Thoracic aorta (tissue), 2 donors: ENCODE measurements around the gene BPI. TPM values are rescaled to one million over a fixed set of nuclear protein-coding genes. Genes with fewer than 3 reads are reported as not detected.

Experiments used
- ATAC-seq: fragments of 150-250 bp; one replicate; pipeline ENCODE4 v1.8.0; 2017; ENCODE audit warnings: low read depth; ENCODE audit not compliant: insufficient number of reproducible peaks, low FRiP score
- DNase-seq: peaks from one replicate; pipeline ENCODE4 v3.0.0-alpha.2; 2020; ENCODE audit warnings: low spot score
- H3K27ac ChIP-seq, 2 donors: fragments of 200-600 bp; sonication (generic); 1 replicate in 1 of 2; 2 replicates in 1 of 2; pipeline ENCODE4 v1.5.1; 2016; ENCODE audit warnings: mild to moderate bottlenecking in 2 of 2, moderate library complexity in 2 of 2
- H3K27me3 ChIP-seq: fragments of 200-600 bp; sonication (generic); replicated peaks from 2 replicates; pipeline ENCODE4 v1.6.0; 2016; ENCODE audit warnings: mild to moderate bottlenecking; ENCODE audit not compliant: insufficient read depth
- H3K36me3 ChIP-seq: fragments of 200-600 bp; sonication (generic); one replicate; pipeline ENCODE4 v1.5.1; 2016
- H3K4me1 ChIP-seq, 2 donors: fragments of 200-600 bp; sonication (generic); 1 replicate in 1 of 2; 2 replicates in 1 of 2; pipeline versions ENCODE4 v1.5.1 to v1.6.0; 2016; ENCODE audit warnings: low read depth in 2 of 2, mild to moderate bottlenecking in 1 of 2; ENCODE audit not compliant: control insufficient read depth in 1 of 2
- H3K4me3 ChIP-seq: fragments of 200-600 bp; sonication (generic); 2 replicates; pipeline ENCODE4 v1.5.1; 2016; ENCODE audit warnings: mild to moderate bottlenecking
- H3K9me3 ChIP-seq: fragments of 200-600 bp; sonication (generic); 2 replicates; pipeline ENCODE4 v1.5.1; 2016
- total RNA-seq, 2 donors: library from RNA; depleted of rRNA; stranded (reverse); fragments of >200 nt; gene quantifications; one replicate each; pipeline versions ENCODE4 v1.1.0 to v1.2.3, GENCODE V29; 2016
- TF ChIP-seq, protein P1 (sequence below): fragments of 200-600 bp; sonication (generic); IDR thresholded peaks from one replicate; pipeline ENCODE4 v1.5.1; 2019; ENCODE audit warnings: antibody characterized with exemption

Gene BPI
- total RNA-seq, 2 donors from 2014 or later: 0.35 to 4.1 TPM

DNA sequence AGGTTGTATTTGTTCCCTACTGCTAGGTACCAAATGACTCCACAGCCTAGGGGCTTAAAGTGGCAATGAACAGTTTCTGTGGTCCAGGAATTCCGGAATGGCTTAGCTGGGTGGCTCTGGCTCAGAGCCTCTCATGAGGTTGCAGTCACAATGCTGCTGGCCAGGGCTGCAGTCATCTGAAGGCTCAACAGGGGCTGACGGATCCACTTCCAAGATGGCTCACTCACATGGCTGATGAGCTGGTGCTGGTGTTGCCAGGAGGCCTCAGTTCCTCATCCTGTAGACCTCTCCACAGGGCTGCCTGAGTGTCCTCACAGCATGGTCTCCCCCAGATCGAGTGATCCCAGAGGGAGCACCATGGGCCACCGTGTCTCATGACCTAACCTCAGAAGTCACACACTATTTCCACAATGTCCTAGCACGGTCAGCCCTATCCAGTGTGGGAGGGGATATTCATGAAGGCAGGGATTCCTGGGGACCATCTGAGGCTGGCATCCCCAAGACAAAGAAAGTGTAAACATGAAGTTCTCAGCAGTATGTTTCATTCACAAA is 19.0 kb upstream of the BPI start:
- TF ChIP-seq, protein P1, sequence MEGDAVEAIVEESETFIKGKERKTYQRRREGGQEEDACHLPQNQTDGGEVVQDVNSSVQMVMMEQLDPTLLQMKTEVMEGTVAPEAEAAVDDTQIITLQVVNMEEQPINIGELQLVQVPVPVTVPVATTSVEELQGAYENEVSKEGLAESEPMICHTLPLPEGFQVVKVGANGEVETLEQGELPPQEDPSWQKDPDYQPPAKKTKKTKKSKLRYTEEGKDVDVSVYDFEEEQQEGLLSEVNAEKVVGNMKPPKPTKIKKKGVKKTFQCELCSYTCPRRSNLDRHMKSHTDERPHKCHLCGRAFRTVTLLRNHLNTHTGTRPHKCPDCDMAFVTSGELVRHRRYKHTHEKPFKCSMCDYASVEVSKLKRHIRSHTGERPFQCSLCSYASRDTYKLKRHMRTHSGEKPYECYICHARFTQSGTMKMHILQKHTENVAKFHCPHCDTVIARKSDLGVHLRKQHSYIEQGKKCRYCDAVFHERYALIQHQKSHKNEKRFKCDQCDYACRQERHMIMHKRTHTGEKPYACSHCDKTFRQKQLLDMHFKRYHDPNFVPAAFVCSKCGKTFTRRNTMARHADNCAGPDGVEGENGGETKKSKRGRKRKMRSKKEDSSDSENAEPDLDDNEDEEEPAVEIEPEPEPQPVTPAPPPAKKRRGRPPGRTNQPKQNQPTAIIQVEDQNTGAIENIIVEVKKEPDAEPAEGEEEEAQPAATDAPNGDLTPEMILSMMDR: no peak

DNA sequence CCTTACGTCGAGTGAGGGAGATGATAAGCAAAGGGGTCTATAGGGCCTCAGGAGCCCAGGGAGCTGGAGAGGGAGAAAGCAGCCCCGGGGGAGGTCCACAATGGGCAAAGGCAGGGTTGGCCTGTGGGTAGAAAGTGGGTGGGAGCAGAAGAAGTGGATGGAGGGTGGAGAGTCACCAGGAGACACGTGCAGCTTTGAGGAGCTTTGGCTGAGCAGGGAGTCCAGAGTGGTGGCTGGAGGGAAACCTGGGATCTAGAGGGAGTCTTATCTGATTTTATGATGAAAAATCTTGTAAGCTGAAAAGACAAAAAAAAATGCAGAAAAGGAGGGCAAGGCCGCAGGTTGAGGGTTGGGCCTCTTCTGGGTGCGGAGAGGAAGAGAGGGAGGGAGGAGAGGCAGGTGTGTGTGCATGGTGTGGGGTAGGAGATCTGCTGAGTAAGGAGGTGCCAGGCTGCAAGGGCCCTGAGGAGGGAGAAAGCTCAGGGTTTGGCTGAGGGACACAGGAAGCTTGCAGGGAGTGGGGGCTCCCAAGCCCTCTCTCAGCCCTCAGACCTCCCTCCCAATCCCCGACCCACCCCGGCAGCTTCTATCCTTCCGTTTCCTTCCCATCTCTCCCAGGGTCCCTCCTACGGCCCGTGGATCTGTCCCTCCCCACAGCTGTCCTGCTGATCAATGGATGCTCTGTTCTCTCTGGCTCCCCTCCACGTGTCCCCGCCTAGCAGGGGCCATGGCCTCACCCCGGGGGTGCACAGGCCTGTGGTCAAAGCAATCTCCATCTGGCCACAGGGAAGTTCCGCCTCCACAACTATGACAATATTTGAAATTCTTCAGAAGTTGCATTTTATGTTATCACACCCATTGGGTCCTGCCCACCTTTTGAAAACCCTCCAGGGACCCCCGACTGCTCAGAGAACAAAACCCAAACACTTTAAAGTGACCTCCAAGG is 17.1 kb upstream of the BPI start:
- no peaks in the 10 kb centered on the region for H3K36me3 ChIP-seq
- no peaks in the 10 kb centered on the region for H3K27me3 ChIP-seq
- no peaks in the 10 kb centered on the region for H3K9me3 ChIP-seq
- no peak for ATAC-seq
- peaks cover 0 to 10% of the 10 kb centered on the region in 2 donors for H3K4me1 ChIP-seq
- no peak overlapping the region for H3K27ac ChIP-seq
- TF ChIP-seq, protein P1: no peak
- no peak overlapping the region for H3K4me3 ChIP-seq
- no peak for DNase-seq

More for the DNA sequence above, 19.0 kb upstream of the BPI start:
- Histone ChIP-seq H3K36me3 (no peaks in the 10 kb centered on the region), H3K27ac (no peak overlapping the region), H3K4me3 (no peak overlapping the region), H3K9me3 (no peaks in the 10 kb centered on the region), H3K27me3 (no peaks in the 10 kb centered on the region), H3K4me1 (peaks cover 0 to 7% of the 10 kb centered on the region in 2 donors)
- ATAC-seq: no peak
- no peak for DNase-seq

DNA sequence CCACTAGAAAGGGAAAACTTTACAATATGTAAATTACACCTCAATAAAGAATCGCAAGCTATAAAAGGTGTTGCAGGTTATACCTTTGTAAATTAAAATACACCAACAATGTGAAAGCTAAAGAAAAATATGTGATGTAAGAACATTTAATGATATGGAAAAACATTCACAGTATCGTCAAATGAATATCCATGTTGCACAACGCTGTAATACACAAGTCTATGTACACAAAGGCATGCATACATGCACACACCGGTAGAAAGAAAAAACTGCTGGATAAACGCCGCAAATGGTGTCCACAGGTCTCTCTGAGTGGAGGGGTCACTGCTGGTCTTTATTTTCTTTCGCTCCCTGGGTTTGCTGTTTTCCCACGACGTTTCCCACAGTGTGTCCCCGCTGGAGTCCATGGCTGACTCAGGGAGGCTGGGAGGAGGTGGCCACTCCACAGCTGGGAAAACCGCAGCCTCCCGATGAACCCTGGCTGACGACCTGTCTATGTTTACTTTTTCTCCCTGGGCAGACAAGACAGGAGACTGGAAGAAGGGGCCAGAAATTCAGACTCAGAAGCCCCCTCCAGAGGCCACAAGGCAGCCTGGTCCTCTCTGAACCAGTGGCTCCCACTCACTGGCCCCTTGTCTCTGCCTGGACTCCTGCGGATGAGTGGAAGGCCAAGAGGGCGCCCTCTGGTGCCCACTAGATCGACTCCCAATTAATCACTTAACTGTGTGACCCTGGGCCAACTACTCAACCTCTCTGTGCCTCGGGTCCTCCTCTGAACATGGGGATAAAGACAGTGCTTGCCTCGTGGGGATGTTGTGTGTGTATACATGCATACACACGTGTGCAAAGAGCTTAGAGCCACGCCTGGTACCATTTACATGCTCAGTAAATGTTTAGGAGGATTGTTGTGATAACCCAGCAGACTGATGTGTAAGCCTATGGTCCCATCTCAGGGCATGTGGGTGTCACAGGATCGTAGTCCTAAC is 12.8 kb upstream of the BPI start:
- ATAC-seq (peak; percentile 27), DNase-seq (no peak)
- no peaks in the 10 kb centered on the region for H3K36me3 ChIP-seq
- peak overlapping the region; percentile 23 for H3K4me3 ChIP-seq
- H3K9me3 ChIP-seq: no peaks in the 10 kb centered on the region
- H3K27me3 ChIP-seq: no peaks in the 10 kb centered on the region
- H3K27ac ChIP-seq: no peak overlapping the region
- TF ChIP-seq, protein P1: peak; percentile 58
- H3K4me1 ChIP-seq: peaks cover 0 to 10% of the 10 kb centered on the region in 2 donors

DNA sequence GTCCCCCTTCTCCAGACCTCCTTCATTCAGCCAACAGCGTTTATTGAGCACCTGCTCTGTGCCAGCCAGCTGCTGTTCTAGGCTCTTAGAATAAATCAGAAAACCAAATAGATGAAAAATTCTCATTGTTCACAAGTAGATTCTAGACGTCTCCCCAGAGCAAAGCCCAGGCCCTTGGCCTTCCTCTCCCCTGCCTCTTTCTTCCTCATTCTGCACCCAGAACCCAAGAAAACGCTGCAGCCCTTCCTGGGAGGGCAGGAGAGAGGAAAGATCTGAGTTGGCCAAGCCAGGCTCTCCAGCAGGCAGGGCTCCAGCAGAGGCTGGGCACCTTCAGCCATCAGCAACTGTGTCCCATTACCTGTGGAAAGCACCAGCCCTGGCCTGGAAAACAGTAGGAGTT is 12.0 kb upstream of the BPI start:
- TF ChIP-seq, protein P1: no peak
- H3K4me1 ChIP-seq: peaks cover 0 to 10% of the 10 kb centered on the region in 2 donors
- no peak overlapping the region for H3K27ac ChIP-seq
- no peaks in the 10 kb centered on the region for H3K36me3 ChIP-seq
- DNase-seq: no peak
- no peaks in the 10 kb centered on the region for H3K27me3 ChIP-seq
- no peak for ATAC-seq
- H3K9me3 ChIP-seq: no peaks in the 10 kb centered on the region
- no peak overlapping the region for H3K4me3 ChIP-seq
